Measurements from ENCODE around the gene CHCT1. TPM values are rescaled to one million over a fixed set of nuclear protein-coding genes. Genes with fewer than 3 reads are reported as not detected.
"Not testable (repeated sequence)": the region's sequence is repeated elsewhere in the genome, so short reads cannot be mapped to it uniquely, and the experiment has no call there.

CHCT1 gene
- total RNA-seq, result not detected

DNA sequence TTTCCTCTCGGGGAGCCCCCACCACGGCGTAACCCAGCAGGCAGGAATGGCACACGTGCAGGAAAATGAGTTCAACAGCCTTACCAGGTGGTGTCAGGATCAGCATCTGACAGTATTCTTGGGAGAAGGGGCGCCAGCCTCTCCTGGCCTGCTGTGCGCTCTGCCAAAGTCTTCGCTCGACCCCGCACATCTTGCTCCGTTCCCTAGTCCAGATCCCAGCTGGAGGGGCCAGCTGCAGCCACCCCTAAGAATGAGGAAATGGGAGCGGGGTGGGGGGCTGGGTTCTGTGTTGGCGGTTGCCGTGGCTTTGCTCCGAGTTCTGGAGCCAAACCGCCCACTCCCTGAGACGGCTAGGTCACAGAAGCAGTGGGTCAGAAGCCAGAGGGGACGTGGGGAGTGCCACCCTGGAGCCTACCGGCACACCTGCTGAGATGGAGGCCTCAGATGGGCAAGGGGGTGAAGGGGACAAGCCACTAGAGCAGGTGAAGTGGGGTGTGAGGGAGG is at the start of gene CHCT1:
TSS of gene CHCT1 (plus strand) at position 328 of the 504 bp plus-strand sequence. CDS start at position 432, 104 bp downstream.
- no peak for DNase-seq

DNA sequence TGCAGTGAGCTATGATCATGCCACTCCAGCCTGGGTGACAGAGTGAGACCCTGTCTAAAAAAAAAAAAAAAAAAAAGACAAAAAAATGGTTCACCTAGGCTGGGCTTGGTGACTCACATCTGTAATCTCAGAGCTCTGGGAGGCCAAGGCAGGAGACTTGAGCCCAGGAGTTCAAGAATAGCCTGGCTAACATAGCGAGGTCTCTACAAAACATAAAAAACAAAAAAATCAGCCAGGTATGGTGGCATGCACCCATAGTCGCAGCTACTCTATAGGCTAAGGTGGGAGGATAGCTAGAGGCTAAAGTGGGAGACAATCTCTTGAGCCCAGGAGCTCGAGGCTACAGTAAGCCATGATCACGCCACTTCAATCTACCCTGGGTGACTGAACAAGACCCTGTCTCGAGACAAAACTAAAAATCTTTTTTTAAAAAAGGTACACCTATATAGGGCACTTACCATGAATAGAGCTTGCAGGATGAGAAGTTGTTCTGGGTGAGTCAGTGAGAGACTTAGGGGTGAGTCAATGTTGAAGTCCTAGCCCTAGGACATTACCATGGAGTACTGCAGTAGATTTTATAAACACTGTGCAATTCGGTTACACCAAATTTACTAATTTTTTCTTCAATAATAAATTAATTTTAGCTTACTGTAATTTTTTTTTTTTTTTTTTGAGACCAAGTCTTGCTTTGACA is 49.4 kb upstream of the CHCT1 start:
- DNase-seq, result no peak

DNA sequence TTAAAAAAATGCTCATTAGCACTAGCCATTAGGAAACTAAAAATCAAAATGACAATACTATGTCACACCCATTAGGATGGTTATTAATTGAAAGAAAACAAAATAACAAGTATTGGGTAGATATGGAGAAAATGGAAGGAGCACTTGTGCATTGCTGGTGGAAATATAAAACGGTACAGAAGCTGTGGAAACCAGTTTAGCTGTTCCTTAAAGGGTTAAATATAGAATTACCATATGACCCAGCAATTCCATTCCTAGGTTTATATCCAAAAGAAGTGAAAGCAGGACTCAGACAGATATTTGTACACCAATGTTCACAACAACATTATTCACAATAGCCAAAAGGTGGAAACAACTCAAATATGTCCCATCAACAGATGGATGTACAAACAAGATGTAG is 44.1 kb upstream of the CHCT1 start:
- not testable (repeated sequence) for DNase-seq

DNA sequence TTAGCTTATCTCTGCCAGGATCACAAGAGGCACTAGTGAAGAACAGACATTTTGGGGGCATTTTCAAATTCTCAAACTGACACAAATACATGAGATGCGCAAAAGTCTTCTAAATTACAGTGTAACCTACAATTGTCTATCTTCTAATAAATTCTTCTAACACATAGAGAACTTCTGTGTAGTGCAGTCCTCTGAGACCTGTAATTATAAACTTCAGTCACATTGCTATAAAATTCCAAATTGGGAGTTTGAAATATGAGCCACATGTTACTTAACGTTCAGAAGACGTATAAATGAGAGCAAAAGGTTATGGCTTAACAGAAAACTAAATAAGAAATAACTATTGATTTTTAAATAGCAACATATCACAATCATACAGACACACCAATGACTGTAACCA is 42.8 kb upstream of the CHCT1 start:
- DNase-seq, result not testable (repeated sequence)

DNA sequence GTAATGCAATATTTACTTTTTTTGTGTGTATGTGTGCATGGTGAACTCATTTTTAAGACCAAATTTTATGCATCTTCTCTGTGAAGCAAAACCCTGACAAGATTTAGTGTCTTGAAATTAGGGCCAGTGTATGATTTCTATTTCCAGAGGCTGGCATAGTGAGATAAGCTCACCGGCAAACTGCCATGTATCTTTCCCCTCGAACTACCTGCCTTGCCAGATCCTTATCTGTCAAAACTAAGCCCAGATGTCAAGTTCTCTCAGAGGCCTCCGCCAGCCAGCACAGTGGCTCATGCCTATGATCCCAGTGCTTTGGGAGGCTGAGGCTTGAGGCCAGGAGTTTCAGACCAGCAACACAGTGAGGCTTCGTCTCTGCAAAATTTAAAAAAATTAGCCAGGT is 40.3 kb upstream of the CHCT1 start:
- no peak for DNase-seq

DNA sequence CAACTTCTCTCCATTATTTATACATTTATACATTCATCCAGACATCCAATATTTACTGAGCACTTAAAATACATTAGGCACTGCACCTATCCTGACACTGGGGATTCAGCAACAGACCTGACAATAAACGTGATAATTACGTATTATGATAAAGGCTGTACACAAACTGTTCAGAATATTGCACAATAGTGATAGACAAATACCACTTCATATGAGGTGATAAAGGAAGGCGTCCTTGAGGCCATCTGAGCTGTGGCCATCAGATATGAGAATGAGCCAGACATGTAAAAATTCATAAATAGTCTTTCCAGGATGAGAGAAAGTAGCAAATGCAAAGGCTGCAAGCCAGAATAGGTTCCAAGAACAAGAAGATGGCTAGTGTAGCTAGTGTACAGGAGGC is 38.9 kb upstream of the CHCT1 start:
- DNase-seq, result no peak

DNA sequence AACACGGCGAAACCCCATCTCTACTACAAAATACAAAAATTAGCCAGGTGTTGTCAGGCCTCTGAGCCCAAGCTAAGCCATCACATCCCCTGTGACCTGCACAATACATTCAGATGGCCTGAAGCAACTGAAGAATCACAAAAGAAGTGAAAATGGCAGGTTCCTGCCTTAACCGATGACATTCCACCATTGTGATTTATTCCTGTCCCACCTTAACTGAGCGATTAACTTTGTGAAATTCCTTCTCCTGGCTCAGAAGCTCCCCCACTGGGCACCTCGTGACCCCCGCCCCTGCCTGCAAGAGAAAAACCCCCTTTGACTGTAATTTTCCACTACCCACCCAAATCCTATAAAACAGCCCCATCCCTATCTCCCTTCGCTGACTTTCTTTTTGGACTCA is 37.4 kb upstream of the CHCT1 start:
- not testable (repeated sequence) for DNase-seq

DNA sequence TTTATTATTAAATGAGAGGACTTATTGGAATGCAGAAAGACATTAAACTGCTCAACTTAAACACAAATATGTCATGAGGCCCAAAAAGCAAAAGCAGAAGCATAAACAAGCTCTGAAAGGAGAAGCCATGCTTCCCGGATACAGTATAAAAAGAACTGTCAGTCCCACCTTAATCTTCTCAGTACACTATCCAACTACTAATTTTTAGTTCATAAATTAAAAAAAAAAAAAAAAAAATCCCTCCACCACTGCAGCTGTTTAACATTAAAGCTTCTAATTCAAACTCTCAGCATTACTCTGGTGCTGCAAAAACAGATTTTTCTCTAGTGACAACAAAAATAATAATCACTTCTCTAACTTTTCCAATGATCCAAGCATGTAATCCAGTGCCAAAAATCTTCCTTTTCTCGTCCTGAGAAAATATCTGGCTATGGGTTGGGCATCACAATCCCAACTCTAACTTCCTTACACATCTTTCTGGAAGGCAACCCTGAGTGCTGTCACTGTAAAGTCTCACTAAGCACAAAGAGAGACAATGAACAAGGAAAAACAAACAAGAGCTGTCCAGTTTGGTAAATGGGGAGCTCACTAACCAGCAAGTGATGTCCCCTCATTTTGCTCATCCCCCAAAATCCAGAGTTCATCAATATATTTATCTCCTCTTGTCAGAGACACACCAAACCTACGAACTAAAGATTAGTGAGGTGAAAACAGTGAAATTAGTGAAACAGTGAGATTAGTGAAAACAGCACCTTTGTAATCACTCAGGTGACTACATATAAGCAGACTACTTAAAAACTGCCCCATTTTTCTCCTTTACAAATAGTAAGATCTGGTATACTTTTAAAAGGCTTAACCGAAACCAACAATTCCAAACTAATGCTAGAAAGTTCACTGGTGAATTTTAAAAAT is 35.9 kb upstream of the CHCT1 start:
- DNase-seq, result peak; percentile 58

DNA sequence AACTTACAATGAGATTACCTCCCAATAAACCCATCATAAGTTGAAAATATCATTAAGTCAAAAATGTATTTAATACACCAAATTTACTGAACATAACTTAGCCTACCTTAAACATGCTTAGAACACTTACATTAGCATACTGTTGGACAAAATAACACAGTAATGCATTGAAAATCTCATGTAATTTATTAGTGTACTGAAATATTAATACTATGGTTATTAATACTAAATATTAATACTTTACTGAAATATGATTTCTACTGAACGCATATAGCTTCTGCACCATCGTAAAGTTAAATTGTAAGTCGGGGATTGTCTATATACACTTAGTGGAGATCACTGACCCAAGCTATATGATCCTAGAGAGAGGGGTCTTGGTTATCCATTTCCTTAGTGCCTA is 34.6 kb upstream of the CHCT1 start:
- DNase-seq, result no peak

DNA sequence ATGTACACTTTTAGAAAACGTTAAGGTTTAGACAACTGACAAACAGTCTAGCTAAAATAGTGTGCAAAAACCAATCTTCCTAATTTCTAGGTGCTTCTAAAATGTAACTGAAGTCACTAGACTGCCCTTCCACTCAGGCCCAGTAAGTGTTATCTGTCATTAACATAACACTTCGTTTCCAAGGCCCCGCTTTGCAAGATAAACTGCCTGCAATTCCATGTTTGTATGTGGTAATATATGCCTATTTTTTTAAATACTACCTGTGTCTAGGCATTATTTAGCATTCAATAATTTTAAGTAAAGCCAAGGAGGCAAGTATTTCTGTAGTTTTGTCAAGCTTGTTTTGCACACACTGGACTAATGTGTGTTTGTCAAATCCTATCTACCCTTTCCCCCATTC is 33.5 kb upstream of the CHCT1 start:
- DNase-seq, result no peak

DNA sequence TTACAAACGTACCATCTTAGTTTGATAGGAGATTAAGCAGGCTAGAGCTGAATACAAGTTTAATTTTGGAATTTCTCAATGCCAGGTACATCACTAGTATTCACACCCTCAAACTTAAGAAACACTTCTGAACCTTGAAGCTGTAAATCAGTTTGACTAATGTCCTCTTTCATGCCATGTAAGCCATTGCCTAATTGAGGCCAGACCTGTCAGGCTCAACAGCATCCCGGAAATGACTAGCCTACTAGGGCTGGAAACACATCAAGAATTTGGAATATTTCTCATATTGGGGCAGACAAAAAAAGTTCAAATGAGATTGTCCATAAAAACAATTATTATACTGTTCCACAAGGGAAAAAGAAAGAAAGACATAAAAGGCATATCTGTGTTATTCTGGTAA is 32.1 kb upstream of the CHCT1 start:
- DNase-seq, result no peak

DNA sequence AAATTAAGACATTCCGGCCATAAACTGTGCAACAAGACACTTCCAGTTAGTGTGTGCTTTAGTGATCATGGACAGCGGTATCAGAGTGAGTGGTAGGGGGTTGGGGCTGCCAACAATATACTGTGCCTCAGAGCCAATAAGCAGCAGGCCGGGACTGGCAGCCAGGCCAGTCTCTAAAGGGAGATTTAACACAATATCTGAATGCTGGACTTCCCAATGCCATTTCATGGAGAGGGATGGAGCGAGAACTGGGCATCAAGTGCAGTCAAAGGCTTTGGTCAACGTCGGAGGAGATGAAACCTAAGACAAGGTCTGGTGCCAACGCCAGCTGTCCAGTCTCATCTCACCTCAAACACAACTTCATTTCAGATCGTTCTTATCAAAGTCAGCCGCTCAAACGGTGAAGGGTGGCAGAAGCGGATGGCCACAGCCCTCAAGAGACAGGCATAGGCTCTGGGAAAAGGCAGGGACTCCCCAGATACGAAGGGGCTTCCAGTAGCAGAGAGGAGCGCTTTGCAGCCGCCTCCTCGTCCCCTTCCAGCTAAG is 31.3 kb upstream of the CHCT1 start:
- no peak for DNase-seq

DNA sequence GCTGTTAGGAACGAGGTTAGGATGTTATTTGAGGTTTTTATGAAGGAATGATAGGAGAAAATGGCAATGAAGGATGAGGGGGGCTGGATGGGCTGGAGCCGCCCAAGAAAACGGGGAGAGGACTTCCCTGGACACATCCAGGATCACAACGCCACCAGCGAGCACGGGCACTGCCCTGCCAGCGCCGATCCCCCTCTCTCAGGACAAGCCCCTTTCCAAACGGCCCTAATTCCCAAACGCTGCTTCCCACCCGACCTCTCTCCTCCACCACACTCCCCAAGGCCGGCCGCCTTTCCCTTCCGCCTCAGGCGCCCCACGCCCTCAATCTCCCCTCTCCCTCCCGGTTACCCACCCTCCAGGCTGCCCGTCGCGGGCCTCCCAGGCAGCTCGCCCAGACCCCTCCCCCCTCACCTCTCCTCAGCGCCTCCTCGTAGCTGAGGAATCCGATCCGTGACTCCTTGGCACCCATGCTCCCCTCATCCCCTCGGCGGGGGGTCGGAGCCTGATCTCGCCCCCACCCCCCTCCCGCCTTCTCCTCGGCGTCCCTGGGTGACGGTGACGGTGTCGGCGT is 30.7 kb upstream of the CHCT1 start:
- DNase-seq, result no peak

DNA sequence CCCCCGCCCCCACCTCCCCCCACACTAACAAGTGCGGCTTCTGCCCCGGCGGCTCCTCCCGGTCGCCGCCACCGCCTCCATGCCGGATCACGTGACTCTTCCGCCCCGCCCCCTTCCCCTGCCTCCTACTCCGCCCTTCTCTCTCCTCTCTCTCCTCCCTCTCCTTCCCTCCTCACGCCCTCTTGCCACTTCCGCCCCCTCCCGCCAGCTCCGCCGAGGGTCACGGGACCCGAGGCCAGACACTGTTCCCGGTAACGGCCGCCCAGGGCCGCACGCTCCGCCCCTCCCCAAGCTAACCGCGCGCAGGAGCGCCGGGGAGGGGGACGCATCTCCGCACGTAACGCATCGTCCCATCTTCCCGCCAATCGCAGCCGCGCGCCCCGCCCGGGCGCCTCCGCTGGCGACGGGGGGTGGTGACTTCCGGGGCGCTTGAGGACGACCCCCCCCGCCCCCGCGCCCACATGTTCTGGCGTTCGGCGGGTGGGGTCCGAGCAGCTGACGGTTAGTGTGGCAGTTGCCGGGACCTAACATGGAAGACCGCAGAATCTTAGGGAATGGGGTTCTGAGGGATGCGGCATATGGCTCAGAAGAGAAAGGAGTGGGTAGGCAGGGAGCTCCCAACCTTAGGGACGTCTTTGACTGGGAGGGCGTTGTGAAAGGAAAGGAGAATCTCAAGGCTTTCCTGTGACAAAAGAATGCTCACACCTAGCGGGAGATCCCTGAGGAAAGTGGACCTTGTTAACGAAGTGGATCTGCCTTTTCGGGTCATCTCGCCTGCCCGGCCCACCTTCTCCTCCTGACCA is 30.0 kb upstream of the CHCT1 start, which contains the start of gene USP32:
TSS of gene USP32 (minus strand) at position 92 of the 803 bp plus-strand sequence. CDS start 194 bp downstream, outside the sequence.
- DNase-seq, result peak; percentile 98

DNA sequence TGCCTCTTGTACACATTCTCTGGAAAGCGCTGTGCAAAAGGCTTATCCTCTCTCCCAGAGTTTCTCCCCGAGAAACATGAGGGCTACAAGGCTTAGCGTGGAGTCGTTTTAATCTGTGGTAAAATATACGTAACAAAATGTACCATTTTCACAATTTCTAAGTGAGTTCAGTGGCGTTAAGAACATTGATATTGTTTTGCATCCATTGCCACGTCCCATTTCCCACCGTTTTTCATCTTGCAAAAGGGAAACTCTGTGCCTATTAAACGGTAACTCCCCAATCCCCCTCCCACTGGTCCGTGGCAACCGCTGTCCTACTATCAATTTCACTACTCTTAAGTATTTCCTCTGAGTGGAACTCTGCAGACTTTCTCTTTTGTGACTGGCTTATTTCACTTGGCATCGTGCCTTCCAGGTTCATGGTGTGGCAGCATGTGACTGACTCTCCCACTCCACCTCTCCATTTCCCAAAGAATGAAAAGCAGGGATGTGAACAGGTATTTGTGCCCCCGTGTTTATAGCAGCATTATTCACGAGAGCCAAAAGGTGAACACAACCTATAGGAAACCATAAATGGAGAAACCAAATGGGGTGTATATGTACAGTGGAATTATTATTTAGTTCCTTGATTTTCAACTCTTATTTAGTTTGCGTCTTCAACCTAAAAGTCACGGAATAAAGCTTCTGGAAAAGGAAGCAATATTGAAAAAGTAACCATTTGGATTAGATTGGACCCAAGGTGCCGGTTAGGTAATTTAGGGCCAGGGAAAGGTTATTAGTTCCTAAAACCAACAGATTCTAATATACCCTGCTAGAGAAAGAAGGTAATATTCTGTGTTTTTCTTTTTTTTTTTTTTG is 29.2 kb upstream of the CHCT1 start:
- no peak for DNase-seq

DNA sequence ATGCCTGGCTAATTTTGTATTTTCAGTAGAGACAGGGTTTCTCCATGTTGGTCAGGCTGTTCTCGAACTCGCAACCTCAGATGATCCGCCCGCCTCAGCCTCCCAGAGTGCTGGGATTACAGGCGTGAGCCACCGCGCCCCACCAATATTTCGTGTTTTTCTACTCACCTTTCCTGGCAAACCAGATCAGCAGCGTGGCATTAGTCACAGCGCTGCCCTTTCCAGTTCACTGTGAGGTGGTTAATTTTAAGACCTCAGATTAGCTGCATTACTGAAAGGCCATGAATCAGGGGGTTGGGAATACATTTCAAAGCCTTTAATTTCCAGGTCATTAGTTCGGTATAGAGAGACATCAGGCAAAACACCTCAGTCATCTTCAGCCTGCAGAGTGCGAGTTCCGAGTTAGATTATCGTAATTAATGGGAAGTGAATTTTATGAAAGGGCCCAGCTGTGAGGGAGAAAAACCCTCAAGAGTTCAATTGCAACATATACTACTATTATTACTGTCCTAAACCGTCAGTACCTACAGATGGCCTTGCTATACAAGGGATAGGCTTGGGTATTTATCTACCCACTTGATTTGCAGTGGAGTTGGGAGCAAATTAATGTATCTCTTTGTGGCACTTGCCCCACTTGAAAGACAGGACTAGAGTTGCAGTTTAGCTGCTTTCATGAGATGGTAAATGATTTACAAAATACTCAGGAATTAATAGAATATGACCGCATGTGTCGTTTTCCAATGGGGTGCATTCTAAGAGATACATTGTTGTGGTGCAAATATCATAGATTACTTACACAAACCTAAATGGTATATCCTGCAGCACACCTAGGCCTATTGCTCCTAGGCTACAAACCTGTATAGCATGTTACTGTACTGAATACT is 28.2 kb upstream of the CHCT1 start:
- DNase-seq, result no peak

DNA sequence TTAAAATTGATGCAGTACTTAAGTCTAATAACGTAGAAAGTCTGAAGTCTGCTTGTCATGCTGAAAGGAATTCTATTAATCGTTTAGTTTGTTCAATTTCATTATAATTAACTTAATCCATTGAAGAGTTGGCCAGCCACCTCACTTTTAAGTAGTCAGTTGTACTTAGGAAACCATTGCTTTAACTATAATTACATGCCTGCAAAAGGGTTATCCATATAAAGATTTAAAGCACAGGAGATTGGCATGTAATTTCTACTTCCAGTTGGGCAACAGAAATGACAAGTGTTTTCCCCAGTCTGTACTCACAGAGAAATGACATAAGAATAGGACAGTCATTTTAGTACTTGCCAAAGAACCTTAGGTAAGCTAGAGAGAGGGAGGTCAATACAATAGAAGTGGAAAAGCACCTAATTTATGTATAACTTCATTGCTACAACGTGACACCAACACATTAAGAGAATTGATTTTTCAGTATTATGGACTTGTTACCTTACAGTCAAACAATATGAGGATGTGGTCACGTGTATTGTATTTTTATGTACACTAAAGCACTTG is 26.7 kb upstream of the CHCT1 start:
- DNase-seq, result no peak

DNA sequence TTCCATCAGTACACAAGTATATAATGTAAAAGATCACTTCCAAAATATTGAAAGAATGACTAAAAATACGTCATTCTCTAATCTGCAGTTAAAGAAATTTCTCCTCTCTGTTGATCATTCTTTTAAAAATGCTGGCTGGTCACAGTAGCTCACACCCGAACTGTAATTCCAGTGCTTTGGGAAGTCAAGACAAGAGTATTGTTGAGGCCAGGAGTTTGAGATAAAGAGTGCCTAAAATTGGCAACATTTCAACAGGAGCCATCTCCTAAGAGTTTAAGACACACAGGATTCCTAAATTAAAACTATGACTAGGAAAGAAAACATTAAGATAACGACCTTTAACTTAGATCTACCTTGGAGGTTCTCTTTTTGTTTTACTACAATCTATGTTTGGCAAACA is 25.9 kb upstream of the CHCT1 start:
- no peak for DNase-seq

DNA sequence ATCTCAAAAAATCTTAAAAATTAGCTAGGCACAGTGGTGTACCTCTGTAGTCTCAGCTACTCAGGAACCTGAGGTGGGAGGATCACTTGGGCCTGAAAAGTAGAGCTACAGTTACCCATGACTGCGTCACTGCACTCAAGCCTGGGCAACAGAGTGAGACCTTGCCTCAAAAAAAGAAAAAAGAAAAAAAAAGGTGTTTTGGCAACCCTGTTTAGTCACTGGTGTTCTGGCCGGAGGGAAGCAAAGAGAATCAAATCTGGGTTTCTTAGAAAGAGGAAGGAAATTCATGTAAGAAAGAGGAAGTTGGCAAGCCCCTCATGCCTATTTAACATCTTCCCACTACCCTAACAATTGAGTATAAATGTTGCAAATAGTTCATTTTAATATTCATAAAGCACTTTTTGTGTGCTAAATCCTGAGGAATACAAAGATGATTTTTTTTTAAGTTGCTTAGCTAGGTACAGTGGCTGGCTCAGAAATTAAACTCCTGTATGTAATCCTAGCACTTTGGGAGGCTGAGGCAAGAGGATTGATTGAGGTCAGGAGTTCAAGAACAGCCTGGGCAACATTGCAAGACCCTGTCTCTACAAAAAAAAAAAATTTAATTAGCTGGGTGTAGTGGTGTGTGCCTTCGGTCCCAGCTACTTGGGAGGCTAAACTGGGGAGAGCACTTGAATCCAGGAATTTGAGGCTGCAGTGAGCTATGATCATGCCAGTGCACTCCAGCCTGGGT is 23.9 kb upstream of the CHCT1 start:
- no peak for DNase-seq
